ENCODE measurements around the gene CACNA1C.

Gene CACNA1C

DNA sequence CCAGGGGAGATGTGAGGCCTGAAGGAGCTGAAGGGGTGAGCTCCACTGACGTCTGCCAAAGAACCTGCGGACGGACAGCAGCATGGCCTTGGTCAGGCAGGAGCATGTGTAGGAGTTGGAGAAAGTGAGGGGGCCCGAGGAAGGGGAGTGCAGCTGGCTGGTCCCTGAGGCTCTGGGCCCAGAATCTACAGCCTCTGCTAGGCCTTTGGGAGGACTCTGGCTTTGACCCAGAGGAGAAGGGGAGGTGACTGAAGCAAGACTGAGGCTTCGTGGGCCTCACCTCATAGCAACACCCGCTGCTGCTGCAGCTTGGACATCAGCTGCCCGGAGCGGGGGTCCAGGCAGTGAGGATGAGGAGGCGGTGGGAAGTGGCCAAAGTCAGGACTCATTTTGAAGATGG, 525.4 kb downstream of the CACNA1C start:
- no peak for DNase-seq

DNA sequence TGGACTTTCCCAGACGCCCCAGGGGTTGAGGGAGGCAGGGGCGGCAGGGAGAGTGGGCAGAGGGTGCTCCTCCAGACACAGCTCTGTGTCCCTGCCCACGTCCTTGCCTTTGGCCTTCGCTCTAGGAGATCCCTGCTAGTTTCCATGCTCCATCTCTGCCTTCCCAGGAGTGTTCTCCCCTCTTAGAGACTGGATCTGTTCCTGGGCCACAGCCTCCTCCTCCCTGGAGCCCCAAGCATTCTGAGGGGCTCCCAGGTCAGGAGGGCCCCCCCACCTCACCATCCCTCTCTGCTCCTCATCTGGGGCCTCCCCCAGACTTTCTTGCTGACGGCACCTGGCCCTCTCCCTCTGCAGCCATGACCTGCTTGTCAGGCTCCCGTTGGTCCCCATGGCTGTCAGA, 526.0 kb downstream of the CACNA1C start:
- DNase-seq, result no peak

DNA sequence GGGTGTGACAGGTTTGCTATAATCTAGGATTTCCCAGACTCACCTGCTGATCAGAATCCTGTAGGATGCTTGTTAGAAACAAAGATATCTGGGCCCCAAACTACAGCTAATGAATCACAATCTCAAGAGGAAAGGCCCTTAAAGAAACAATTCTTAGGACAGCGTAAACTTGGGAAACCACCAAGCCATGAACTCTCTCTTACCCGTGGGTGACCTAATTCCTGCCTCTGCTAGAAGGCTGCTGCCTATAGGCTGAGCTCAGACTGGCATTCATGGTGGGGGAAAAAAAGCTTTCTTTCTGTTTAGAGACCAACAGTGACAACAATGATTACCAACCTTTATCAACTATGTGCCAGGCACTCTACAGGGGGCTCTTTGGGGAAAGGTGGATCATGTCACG, 528.0 kb downstream of the CACNA1C start:
- no peak for DNase-seq

DNA sequence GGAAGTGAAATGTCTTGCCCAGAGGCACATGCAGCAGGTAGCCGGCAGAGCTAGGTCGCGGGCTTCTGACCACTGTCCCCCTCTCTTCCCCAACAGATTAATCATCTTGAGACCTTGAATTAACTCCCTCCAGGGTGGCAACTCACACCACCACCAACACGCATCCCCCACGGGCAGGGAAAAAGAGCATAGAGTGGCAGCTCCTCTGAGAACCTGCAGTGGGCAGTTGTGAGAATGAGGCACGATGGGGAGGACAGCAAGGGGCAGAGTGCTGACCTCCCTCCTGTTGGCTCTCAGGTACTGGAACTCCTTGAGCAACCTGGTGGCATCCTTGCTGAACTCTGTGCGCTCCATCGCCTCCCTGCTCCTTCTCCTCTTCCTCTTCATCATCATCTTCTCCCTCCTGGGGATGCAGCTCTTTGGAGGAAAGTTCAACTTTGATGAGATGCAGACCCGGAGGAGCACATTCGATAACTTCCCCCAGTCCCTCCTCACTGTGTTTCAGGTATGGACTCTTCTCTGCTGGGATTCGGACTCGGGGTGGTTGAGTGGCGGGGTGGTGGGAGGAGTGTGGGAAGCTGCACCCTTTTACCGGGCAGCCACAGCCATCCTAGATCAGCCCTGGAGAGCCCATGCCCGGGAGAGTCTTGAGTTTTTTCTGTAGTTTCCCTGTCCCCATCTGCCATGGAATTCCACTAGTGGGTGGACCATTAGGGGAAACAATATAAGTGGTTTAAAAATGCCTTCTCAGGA, 528.7 kb downstream of the CACNA1C start:
- DNase-seq, result no peak

DNA sequence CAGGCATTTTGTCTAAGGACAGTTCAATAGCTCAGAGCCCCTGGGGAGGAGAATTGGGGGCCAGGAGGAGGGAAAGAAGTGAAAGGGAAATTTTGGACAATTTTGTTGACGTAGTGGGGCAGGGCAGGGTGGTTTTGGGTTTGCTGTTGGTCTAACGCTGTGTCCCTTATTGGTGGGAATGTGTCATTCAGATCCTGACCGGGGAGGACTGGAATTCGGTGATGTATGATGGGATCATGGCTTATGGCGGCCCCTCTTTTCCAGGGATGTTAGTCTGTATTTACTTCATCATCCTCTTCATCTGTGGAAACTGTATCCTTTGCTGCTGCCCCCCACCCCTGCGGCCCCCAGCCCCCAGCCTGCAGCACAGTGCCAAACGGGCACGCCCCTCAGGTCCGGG, 529.8 kb downstream of the CACNA1C start:
- DNase-seq, result no peak

DNA sequence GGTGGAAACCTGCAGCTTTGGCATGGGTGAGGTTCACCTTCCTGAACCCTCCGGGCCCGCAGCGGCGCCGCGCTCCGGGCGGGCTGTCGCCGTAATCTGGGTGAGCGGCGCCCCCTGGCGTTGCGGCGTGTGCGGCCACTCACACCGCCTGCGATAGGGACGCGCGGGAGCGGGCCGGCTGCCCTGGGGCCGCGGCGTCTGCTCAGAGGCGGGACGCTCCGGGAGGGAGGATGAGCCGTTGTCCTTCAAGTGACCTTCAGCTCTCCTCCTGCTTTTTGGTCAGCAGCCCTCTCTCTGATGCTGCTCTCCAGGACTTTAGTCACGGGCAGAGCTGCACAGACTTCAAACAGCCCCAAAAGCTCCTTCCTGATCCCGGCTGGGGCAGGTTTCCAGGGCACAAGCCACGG, 530.3 kb downstream of the CACNA1C start:
- DNase-seq, result peak; percentile 24

- DNase-seq, result no peak
Measured at GRCh38 chr12:2583642-2584401, 531.0 kb downstream of the CACNA1C start.

DNA sequence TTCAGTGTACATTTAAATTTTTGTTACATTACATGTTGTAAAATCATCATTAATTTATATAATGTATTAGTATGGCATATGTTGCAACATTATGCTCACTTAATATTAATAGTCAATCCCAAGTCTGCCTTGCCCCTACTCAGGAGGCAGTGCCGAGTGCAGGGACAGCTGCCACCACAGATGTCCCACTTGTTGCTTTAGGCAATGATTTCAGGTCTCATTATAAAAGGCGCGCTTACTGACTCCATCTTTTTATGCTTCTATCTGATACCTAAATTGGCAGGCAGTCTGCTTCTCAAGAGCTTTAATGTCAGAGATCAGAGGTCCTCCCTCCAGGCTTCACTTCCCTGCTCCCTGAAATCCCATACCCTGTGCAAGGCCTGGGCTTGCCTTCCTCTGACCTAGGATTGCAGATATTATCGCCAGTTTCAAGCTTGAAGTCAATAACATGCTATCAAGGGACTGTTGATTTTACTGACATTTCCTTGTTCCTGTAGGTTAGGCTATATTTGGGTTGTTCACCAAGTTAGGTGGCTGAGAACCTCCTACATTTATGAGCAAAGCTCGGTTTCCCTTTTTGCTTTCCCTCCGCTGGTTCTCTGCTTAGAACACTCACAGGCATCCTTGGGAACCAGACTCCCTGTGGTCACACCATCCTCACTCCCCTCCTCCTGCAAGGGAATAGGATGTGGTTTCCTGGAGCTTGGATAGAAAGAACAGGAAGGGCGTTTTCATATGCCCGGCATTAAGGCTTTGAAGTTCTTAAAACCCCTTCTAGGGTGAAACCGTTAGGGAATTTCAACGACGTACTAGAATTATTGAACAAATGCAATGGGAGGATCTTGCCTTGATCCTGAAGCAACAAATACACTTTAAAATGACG, 533.6 kb downstream of the CACNA1C start:
- DNase-seq, result no peak

DNA sequence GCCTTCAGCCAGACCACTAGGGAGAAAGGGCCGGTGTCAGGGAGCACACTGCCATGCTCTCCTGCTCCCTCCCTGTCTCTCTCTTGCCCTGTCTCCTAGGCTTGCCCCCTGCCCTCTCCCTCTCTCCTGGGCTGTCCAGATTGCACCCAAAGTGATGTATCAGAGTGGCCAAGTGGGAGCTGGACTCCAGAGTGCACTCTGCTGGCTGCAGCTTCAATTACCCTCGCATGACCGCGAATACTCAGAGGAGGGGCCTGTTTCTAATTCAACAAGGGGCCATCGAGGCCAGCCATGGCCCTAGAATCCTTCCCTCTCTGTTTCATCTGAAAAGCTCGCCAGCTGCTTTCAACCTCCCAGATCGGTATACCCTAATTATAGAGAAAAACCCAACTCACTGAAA, 535.6 kb downstream of the CACNA1C start:
- DNase-seq, result no peak

DNA sequence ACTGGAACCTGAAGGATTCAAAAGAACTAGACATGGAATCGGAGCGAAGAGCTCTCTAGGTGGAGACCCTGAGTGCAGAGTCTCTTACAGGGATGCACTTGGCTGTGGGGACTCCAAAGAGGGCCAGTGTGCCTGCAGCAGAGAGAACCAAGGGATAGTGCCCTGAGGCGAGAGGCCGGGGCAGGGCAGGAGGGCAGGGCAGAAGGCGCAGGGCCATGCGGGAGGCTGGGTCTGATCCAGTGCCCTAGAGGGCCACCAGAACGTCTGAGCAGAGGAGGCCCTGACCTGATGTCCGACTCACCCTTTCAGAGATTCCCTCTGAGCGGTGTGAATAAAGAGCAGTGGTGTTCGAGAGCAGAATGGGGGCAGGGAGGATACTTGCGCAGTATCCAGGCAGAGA, 536.6 kb downstream of the CACNA1C start:
- no peak for DNase-seq

- DNase-seq, result no peak
Measured at GRCh38 chr12:2593045-2593444, 540.3 kb downstream of the CACNA1C start.

DNA sequence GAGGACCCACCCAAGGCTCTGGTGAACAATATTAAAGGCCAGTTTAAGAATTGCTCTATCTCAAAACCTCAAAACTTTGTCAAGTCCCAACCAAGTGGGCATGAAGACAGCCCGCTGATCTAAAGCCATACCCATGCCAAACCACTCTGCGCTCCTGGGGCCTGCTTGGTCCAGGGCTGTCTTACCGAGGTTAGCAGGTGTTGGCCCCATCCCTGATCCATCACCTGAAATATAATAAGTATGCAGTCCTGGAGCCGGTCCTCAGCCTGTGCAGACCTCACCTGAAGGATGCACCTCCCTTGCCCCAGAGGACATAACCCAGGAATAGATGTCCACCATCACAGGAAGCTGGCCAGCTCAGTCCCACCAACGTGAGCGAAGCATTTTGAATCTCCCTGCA, 543.7 kb downstream of the CACNA1C start:
- no peak for DNase-seq

GRCh38 chr12:2605301-2605700, 552.5 kb downstream of the CACNA1C start:
- no peak for DNase-seq

DNA sequence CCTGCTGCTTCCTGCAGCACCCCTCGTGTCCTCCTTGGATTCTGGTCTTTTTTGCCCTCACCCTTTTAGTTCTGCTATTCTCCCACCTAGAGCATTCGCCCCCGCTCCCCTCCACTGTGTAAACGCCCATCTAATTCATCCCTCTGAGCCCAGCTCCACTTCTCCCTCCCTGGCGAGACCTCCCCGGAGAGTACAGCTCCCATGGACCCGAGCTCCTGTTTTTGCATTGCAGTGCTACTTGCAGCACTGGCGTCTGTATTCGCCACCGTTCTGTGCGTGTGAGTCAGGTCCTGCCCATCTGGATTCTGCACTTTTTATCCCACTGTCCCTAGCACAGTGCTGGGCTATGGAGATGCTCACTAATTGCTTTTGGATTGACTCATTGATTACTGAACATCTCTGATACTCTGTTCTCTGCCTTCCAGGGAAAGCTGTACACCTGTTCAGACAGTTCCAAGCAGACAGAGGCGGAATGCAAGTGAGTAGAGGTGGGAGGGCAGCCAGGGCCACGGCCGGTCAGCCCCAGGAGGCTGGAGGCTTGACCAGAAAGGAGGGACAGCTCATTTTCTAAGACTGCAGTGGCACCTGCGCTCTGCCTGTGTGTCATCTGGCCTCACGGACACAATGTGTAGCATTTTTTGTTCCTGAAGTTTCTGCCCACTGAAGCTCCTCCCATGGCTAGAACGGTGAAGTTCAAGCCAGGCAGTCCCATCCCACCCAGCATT, 553.6 kb downstream of the CACNA1C start:
- no peak for DNase-seq

- DNase-seq, result no peak
Measured at GRCh38 chr12:2607881-2608607, 555.3 kb downstream of the CACNA1C start.

DNA sequence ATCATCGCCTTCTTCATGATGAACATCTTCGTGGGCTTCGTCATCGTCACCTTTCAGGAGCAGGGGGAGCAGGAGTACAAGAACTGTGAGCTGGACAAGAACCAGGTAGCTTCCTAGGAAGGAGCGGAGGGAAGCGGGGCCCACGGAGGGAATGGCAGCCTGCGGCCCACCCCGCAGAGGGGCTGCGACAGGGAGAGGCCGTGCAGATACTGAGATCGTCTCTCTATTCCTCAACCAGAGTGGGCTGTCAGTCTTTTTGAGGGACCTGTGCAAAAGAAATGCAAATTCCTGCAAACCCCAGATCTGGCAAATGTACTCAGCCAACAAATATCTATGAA, 555.8 kb downstream of the CACNA1C start:
- no peak for DNase-seq

DNA sequence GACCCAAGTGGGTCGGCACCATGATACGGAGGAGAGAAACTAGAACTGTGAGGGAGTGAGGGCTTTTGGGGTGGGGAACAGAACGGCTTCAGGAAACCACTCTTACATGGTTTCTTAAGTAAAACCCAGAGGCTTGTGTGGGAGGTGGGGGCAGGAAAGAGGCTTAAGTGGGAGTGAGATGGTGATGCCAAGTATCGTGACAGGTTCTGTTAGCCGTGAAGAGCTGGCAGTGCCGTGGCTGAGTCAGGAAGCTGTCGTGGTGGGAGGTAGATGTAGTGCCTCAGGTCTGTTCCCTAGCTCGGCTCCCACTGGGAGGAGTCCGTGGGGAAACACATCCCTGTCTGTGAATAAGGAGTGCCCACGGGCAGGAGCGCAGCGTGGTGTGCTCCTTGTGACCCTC, 556.2 kb downstream of the CACNA1C start:
- DNase-seq, result no peak

- DNase-seq, result no peak
Measured at GRCh38 chr12:2610358-2610757, 557.6 kb downstream of the CACNA1C start.

DNA sequence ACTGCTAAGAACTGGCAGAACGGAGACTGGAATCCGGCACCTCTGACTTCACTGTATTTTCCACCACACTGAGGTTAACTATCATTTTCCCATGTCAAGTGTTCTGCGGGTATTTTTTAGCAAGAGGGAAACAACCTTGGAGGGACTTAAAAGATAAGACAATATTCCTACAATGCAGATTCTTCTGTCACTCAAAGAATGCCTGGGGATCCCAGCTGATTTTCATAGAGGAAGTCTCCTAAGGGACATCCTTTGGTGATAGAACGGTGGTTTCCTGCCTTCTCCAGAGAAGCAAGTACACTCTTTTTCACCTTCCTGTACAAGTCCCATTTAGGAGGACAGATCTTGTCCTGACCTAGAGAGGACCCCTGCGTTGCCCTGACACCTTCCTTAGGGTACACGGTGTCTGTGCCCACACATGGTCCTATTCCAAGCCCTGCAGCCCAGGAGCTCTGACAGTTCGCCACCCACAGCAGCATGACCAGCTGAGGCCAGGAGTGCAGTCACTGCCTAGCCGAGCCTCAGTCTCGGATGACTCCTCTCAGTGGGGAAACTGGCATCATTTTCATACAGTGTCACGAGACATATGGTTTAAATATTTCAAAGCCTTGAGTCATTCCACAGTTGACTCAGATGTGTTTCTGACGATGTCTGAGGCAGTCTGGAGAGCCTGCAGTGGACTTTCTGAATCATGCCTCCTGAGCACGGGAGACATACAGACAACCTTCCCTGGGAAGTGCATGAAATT, 560.7 kb downstream of the CACNA1C start:
- no peak for DNase-seq

DNA sequence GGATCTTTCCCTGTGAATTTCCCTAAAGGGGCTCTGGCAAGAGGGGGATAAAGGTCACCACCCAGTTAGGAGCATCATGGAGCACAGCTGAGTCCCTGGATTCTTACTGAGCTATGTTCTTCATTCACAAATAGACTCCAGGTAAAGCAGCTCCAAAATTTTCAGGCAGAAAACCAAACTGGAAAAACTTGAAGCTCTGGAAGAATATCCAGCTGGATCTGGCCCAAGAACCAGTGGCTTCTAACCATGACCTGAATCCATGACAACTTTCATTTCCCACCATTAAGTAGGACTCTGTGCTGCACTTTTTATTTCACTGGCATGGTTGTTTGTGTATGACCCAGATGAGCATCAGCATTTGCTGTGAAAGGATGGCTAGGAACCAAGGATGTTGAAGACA, 561.6 kb downstream of the CACNA1C start:
- DNase-seq, result no peak

DNA sequence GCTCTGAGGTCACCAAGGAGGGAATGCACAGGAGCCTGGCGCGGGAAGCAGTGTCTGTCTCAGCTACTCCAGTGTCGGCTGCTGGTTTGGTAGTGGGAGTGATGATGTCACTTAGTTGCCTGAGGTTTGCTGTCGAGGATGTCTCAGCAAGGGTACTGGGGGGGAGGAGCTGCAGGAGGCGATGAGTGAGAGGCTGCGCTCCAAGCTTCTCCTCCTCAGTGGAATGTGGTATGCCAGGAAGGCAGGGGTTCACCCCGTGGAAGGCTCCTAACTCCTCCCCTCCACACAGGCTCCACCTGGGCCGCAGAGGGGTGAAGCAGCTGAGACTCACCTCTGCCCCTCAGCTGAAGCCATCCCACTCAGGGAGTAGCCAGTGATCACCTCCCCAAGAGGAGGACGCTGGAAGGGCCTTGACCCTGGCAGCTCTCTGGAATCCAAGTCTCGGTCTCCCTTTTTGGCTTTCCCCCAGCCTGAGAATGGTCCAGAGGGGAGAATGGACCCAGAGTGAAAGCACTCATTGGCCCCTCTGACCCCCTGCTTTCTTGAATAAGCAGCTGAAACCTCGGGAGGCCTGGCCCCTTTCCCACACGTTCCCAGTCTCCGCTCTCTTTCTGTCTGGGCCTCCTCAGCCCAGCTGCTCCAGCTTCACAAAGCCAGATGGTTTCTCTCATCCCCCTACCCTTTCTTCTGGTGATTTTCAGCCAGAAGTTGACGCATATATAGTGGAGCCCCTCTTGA, 563.0 kb downstream of the CACNA1C start:
- no peak for DNase-seq
